Measurements from ENCODE around the gene CD58. TPM values are rescaled to one million over a fixed set of nuclear protein-coding genes. Genes with fewer than 3 reads are reported as not detected.

Gene CD58
- total and polyA plus RNA-seq, 8 donors: 10.1 to 39.5 (median 13.7) TPM

- Histone ChIP-seq H3K27me3 (no peaks in the 10 kb centered on the region), H3K4me3 (no peak overlapping the region), H3K9me3 (no peaks in the 10 kb centered on the region), H3K4me1 (no peaks in the 10 kb centered on the region), H3K36me3 (no peaks in the 10 kb centered on the region), H3K27ac (no peak overlapping the region)
- ATAC-seq (no peak), DNase-seq (no peak)
- intact Hi-C loops (cut with DNase I): no loop called here
- TF ChIP-seq CTCF (IDR thresholded peaks at IDR 0.05): no peak
Measured at GRCh38 chr1:116477429-116477828, 93.4 kb downstream of the CD58 start.

GRCh38 chr1:116476321-116476720 lies 94.5 kb downstream of the CD58 start:
- H3K27me3 ChIP-seq: no peaks in the 10 kb centered on the region
- no peaks in the 10 kb centered on the region for H3K9me3 ChIP-seq
- no peak overlapping the region for H3K4me3 ChIP-seq
- no peak for ATAC-seq
- H3K27ac ChIP-seq: no peak overlapping the region
- no peaks in the 10 kb centered on the region for H3K36me3 ChIP-seq
- intact Hi-C loops (cut with DNase I): no loop called here
- TF ChIP-seq CTCF (IDR thresholded peaks at IDR 0.05): no peak
- H3K4me1 ChIP-seq: no peaks in the 10 kb centered on the region
- no peak for DNase-seq

- no peak for TF ChIP-seq CTCF (IDR thresholded peaks at IDR 0.05)
- H3K9me3 ChIP-seq: no peaks in the 10 kb centered on the region
- DNase-seq (no peak), ATAC-seq (no peak)
- intact Hi-C loops (cut with DNase I): no loop called here
- H3K4me1 ChIP-seq: no peaks in the 10 kb centered on the region
- H3K36me3 ChIP-seq: no peaks in the 10 kb centered on the region
- H3K4me3 ChIP-seq: no peak overlapping the region
- H3K27me3 ChIP-seq: no peaks in the 10 kb centered on the region
- no peak overlapping the region for H3K27ac ChIP-seq
Measured at GRCh38 chr1:116475850-116476218, 95.0 kb downstream of the CD58 start.

- Histone ChIP-seq H3K27me3 (no peaks in the 10 kb centered on the region), H3K4me1 (no peaks in the 10 kb centered on the region), H3K27ac (no peak overlapping the region), H3K4me3 (no peak overlapping the region), H3K36me3 (no peaks in the 10 kb centered on the region), H3K9me3 (no peaks in the 10 kb centered on the region)
- ATAC-seq (no peak), DNase-seq (no peak)
- intact Hi-C loops (cut with DNase I): no loop called here
- TF ChIP-seq CTCF (IDR thresholded peaks at IDR 0.05): no peak
Measured at GRCh38 chr1:116474921-116475849, 95.6 kb downstream of the CD58 start.

- no peaks in the 10 kb centered on the region for H3K4me1 ChIP-seq
- no peaks in the 10 kb centered on the region for H3K27me3 ChIP-seq
- intact Hi-C loops (cut with DNase I): no loop called here
- no peaks in the 10 kb centered on the region for H3K36me3 ChIP-seq
- H3K4me3 ChIP-seq: no peak overlapping the region
- no peak for TF ChIP-seq CTCF (IDR thresholded peaks at IDR 0.05)
- peak; percentile 18 for ATAC-seq
- H3K9me3 ChIP-seq: no peaks in the 10 kb centered on the region
- H3K27ac ChIP-seq: no peak overlapping the region
- DNase-seq: peak in 2 of 4 donors; percentile 25 to 30
Measured at GRCh38 chr1:116472431-116472961, 98.3 kb downstream of the CD58 start.
